Measurements from ENCODE around the gene RASSF3.

The RASSF3 gene

GRCh38 chr12:64696080-64696741, 85.9 kb downstream of the RASSF3 start:
- Histone ChIP-seq H3K9me3 (ENCODE audit: severe bottlenecking) (no peaks in the 10 kb centered on the region), H3K4me1 (ENCODE audit: insufficient read depth, poor library complexity, severe bottlenecking) (no peaks in the 10 kb centered on the region), H3K27me3 (ENCODE audit: insufficient read depth, poor library complexity, severe bottlenecking) (no peaks in the 10 kb centered on the region), H3K36me3 (ENCODE audit: low read depth) (peaks cover 26% of the 10 kb centered on the region), H3K4me3 (ENCODE audit: severe bottlenecking) (no peak overlapping the region), H3K27ac (ENCODE audit: poor library complexity, severe bottlenecking) (no peak overlapping the region)
- DNase-seq (ENCODE audit: low spot score): no peak
- peak; percentile 47; the same call in 2 of the 3 replicates for ATAC-seq (ENCODE audit: low read depth)
- peak; percentile 49 for TF ChIP-seq CTCF (IDR thresholded peaks at IDR 0.05; ENCODE audit: poor library complexity, severe bottlenecking)

- no peak for TF ChIP-seq CTCF (IDR thresholded peaks at IDR 0.05; ENCODE audit: poor library complexity, severe bottlenecking)
- H3K36me3 ChIP-seq (ENCODE audit: low read depth): peaks cover 16% of the 10 kb centered on the region
- H3K27ac ChIP-seq (ENCODE audit: poor library complexity, severe bottlenecking): no peak overlapping the region
- no peak for DNase-seq (ENCODE audit: low spot score)
- H3K9me3 ChIP-seq (ENCODE audit: severe bottlenecking): no peaks in the 10 kb centered on the region
- no peaks in the 10 kb centered on the region for H3K4me1 ChIP-seq (ENCODE audit: insufficient read depth, poor library complexity, severe bottlenecking)
- H3K27me3 ChIP-seq (ENCODE audit: insufficient read depth, poor library complexity, severe bottlenecking): no peaks in the 10 kb centered on the region
- no peak overlapping the region for H3K4me3 ChIP-seq (ENCODE audit: severe bottlenecking)
- no peak for ATAC-seq (ENCODE audit: low read depth)
Observed at GRCh38 chr12:64699504-64700115, 89.3 kb downstream of the RASSF3 start.

GRCh38 chr12:64700532-64700931, 90.2 kb downstream of the RASSF3 start:
- Histone ChIP-seq H3K36me3 (ENCODE audit: low read depth) (peaks cover 16% of the 10 kb centered on the region), H3K9me3 (ENCODE audit: severe bottlenecking) (no peaks in the 10 kb centered on the region), H3K4me1 (ENCODE audit: insufficient read depth, poor library complexity, severe bottlenecking) (no peaks in the 10 kb centered on the region), H3K27ac (ENCODE audit: poor library complexity, severe bottlenecking) (no peak overlapping the region), H3K27me3 (ENCODE audit: insufficient read depth, poor library complexity, severe bottlenecking) (no peaks in the 10 kb centered on the region), H3K4me3 (ENCODE audit: severe bottlenecking) (no peak overlapping the region)
- no peak for TF ChIP-seq CTCF (IDR thresholded peaks at IDR 0.05; ENCODE audit: poor library complexity, severe bottlenecking)
- ATAC-seq (ENCODE audit: low read depth) (no peak; the same call in 2 of the 3 replicates), DNase-seq (ENCODE audit: low spot score) (no peak)

GRCh38 chr12:64701283-64701682, 91.0 kb downstream of the RASSF3 start:
- H3K27me3 ChIP-seq (ENCODE audit: insufficient read depth, poor library complexity, severe bottlenecking): no peaks in the 10 kb centered on the region
- peaks cover 16% of the 10 kb centered on the region for H3K36me3 ChIP-seq (ENCODE audit: low read depth)
- no peaks in the 10 kb centered on the region for H3K9me3 ChIP-seq (ENCODE audit: severe bottlenecking)
- no peak for ATAC-seq (ENCODE audit: low read depth)
- H3K4me3 ChIP-seq (ENCODE audit: severe bottlenecking): no peak overlapping the region
- no peaks in the 10 kb centered on the region for H3K4me1 ChIP-seq (ENCODE audit: insufficient read depth, poor library complexity, severe bottlenecking)
- no peak overlapping the region for H3K27ac ChIP-seq (ENCODE audit: poor library complexity, severe bottlenecking)
- no peak for TF ChIP-seq CTCF (IDR thresholded peaks at IDR 0.05; ENCODE audit: poor library complexity, severe bottlenecking)
- DNase-seq (ENCODE audit: low spot score): no peak

GRCh38 chr12:64706306-64706705, 96.0 kb downstream of the RASSF3 start:
- ATAC-seq (ENCODE audit: low read depth): no peak
- no peak overlapping the region for H3K4me3 ChIP-seq (ENCODE audit: severe bottlenecking)
- no peaks in the 10 kb centered on the region for H3K9me3 ChIP-seq (ENCODE audit: severe bottlenecking)
- no peak overlapping the region for H3K27ac ChIP-seq (ENCODE audit: poor library complexity, severe bottlenecking)
- no peak for TF ChIP-seq CTCF (IDR thresholded peaks at IDR 0.05; ENCODE audit: poor library complexity, severe bottlenecking)
- no peak for DNase-seq (ENCODE audit: low spot score)
- no peaks in the 10 kb centered on the region for H3K36me3 ChIP-seq (ENCODE audit: low read depth)
- H3K4me1 ChIP-seq (ENCODE audit: insufficient read depth, poor library complexity, severe bottlenecking): peaks cover 3% of the 10 kb centered on the region
- H3K27me3 ChIP-seq (ENCODE audit: insufficient read depth, poor library complexity, severe bottlenecking): no peaks in the 10 kb centered on the region
